ENCODE data around the gene RMND5A.

RMND5A gene

GRCh38 chr2:86806059-86806857, 86.2 kb downstream of the RMND5A start:
- no peak overlapping the region for H3K4me3 ChIP-seq (ENCODE audit: low read depth, low read length)
- no peak for DNase-seq
- no peaks in the 10 kb centered on the region for H3K27me3 ChIP-seq
- no peaks in the 10 kb centered on the region for H3K9me3 ChIP-seq
- H3K36me3 ChIP-seq = no peaks in the 10 kb centered on the region
- no peak for TF ChIP-seq CTCF (IDR thresholded peaks at IDR 0.05; ENCODE audit: low read depth, low read length)
- no peaks in the 10 kb centered on the region for H3K4me1 ChIP-seq

GRCh38 chr2:86807133-86807467, 87.0 kb downstream of the RMND5A start:
- no peaks in the 10 kb centered on the region for H3K36me3 ChIP-seq
- H3K4me1 ChIP-seq = no peaks in the 10 kb centered on the region
- no peaks in the 10 kb centered on the region for H3K9me3 ChIP-seq
- no peak for DNase-seq
- TF ChIP-seq CTCF (IDR thresholded peaks at IDR 0.05; ENCODE audit: low read depth, low read length) = no peak
- no peaks in the 10 kb centered on the region for H3K27me3 ChIP-seq
- H3K4me3 ChIP-seq (ENCODE audit: low read depth, low read length) = peak overlapping the region; percentile 44

GRCh38 chr2:86807468-86808275, 87.6 kb downstream of the RMND5A start:
- H3K36me3 ChIP-seq = no peaks in the 10 kb centered on the region
- DNase-seq = peak; percentile 24
- no peak for TF ChIP-seq CTCF (IDR thresholded peaks at IDR 0.05; ENCODE audit: low read depth, low read length)
- no peaks in the 10 kb centered on the region for H3K9me3 ChIP-seq
- H3K4me1 ChIP-seq = no peaks in the 10 kb centered on the region
- H3K27me3 ChIP-seq = no peaks in the 10 kb centered on the region
- peak overlapping the region; percentile 44 for H3K4me3 ChIP-seq (ENCODE audit: low read depth, low read length)

- DNase-seq = peak; percentile 73
- Histone ChIP-seq H3K4me1 (no peaks in the 10 kb centered on the region), H3K27me3 (no peaks in the 10 kb centered on the region), H3K4me3 (ENCODE audit: low read depth, low read length) (peak overlapping the region; percentile 44), H3K36me3 (no peaks in the 10 kb centered on the region), H3K9me3 (no peaks in the 10 kb centered on the region)
- TF ChIP-seq CTCF (IDR thresholded peaks at IDR 0.05; ENCODE audit: low read depth, low read length) = peak; percentile 63
These were observed 88.4 kb downstream of the RMND5A start for GRCh38 chr2:86808315-86809161.

- no peak for TF ChIP-seq CTCF (IDR thresholded peaks at IDR 0.05; ENCODE audit: low read depth, low read length)
- no peak for DNase-seq
- no peaks in the 10 kb centered on the region for H3K9me3 ChIP-seq
- no peak overlapping the region for H3K4me3 ChIP-seq (ENCODE audit: low read depth, low read length)
- no peaks in the 10 kb centered on the region for H3K27me3 ChIP-seq
- H3K4me1 ChIP-seq = no peaks in the 10 kb centered on the region
- no peaks in the 10 kb centered on the region for H3K36me3 ChIP-seq
These were observed 89.5 kb downstream of the RMND5A start for GRCh38 chr2:86809481-86810121.

Data from BE2C (cell line).